IPS-18c (cell line): ENCODE measurements around the gene HSCB.
A peak's percentile ranks its signal among the peaks of the same experiment; 100 is the strongest.

ENCODE experiments used
- H3K4me3 ChIP-seq: 2 replicates; pipeline ENCODE4 v1.7.0; 2013; ENCODE audit warnings: low read depth, mild to moderate bottlenecking, low read length, moderate library complexity; ENCODE audit not compliant: insufficient read depth
- H3K9me3 ChIP-seq: one replicate; pipeline ENCODE4 v1.6.1; 2013; ENCODE audit warnings: mild to moderate bottlenecking, low read length, moderate library complexity; ENCODE audit not compliant: control insufficient read depth, insufficient read depth

HSCB gene

DNA sequence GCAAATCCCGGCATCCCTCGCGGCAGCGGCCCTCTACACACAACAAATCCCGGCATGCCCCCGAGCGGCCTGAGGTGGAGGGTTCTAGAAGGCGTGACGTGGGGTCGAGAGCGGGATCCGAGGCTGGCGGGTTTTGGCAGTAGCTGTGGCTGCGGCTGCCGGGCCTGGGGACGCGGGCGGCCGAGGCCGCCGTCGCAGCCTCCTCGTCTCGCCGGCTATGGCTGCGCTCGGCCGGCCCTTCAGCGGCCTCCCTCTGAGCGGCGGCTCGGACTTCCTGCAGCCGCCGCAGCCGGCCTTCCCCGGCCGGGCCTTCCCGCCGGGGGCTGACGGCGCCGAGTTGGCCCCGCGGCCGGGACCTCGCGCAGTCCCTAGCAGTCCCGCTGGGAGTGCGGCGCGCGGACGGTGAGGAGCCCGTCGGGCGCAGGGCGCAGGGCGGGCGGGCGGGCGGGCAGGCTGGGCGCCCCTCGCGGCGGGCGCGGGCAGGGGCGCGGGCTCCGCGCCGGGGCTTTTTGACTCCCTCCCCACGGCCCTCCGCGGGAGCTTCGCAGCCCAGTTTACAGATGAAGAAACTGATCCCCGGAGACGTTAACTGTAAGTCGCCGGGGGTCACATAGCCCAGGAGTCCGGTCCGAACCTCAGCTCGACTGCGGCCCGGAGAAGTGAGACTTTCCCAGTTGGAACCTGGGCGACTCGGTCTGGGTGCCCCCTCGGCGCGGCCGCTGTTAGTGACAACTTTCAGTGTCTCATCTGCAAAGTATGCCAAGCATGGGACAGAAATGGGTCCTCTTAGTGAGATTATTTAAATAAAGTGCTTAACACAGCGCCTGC lies 31.0 kb downstream of the HSCB start, which contains the start of gene CCDC117:
TSS of gene CCDC117 (plus strand) at position 63 of the 828 bp plus-strand sequence. CDS start at position 218, 155 bp downstream.
- Histone ChIP-seq H3K4me3 (peak within 1 kb of the TSS; percentile 83), H3K9me3 (peaks cover 5% of the 10 kb centered on the region)

DNA sequence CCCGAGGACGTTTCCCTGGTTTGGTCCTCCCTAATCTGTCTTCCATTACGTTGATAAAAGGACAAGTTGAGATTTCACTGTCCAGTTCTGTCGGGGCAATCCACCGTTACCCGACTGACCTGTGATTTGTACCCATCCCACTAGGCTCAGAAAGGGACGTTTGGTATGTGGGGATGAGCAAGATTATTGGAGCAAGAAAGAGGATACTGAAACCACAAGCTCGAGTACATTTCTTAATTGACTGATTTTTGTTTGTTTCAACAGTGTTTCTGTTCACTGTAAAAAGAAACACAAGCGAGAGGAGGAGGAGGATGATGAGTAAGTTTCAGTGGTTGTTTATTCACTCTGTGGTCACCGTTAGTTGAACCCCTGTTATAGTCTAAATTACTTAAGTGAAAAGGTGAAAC lies 31.6 kb downstream of the HSCB start:
- peaks cover 5% of the 10 kb centered on the region for H3K9me3 ChIP-seq
- peak overlapping the region; percentile 83 for H3K4me3 ChIP-seq

DNA sequence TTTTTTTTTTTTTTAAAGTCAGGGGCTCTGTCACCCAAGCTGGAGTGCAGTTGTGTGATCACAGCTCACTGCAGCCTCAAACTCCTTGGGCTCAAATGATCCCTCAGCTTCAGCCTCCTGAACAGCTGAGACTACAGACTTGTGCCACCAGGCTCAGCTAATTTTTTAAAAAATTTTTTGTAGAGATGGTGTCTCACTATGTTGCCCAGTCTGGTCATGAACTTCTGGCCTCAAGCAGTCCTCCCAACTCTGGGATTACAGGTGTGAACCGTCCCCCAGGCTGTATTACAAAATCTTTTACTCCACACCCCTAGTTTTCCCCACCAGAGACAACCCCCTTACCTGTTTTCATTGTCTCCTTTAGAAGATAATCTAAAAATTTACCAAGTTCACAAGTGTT lies 32.5 kb downstream of the HSCB start:
- H3K9me3 ChIP-seq, result peaks cover 2% of the 10 kb centered on the region
- no peak overlapping the region for H3K4me3 ChIP-seq

DNA sequence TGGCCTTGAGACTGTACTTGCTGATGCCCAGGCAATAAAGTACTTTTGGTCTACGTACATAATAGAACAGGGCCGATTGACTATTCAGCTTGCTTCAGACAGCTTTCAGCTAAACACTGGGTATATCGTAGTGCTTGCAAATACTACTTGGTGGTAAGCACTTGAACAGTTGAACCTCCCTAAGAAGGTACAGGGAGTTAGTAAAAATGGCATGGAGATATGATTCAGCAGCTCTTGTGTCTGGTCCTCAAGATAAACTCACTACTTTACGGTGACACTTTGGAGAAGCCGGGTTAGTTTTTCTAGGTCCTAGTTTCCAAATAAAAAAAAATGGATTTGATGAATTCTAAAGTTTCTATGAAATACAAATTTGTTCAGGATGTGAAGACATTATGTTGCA lies 38.0 kb downstream of the HSCB start:
- no peaks in the 10 kb centered on the region for H3K9me3 ChIP-seq
- no peak overlapping the region for H3K4me3 ChIP-seq

DNA sequence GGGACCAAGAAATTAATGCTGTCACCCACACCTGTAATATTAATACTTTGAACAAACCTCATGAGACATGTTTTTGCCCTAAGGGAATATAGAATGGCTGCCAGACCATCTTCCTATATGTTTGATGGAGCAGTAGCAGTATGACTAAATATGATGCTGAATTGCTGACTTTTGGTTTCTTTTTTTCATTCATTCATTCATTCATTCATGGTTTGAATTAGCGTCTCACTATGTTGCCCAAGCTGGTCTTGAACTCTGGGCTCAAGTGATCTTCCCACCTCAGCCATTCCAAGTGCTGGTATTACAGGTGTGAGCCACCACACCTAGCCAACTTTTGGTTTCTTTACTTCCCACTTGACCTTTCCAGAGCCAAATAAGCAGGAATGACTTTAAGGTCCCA lies 38.5 kb downstream of the HSCB start:
- Histone ChIP-seq H3K4me3 (no peak overlapping the region), H3K9me3 (no peaks in the 10 kb centered on the region)

DNA sequence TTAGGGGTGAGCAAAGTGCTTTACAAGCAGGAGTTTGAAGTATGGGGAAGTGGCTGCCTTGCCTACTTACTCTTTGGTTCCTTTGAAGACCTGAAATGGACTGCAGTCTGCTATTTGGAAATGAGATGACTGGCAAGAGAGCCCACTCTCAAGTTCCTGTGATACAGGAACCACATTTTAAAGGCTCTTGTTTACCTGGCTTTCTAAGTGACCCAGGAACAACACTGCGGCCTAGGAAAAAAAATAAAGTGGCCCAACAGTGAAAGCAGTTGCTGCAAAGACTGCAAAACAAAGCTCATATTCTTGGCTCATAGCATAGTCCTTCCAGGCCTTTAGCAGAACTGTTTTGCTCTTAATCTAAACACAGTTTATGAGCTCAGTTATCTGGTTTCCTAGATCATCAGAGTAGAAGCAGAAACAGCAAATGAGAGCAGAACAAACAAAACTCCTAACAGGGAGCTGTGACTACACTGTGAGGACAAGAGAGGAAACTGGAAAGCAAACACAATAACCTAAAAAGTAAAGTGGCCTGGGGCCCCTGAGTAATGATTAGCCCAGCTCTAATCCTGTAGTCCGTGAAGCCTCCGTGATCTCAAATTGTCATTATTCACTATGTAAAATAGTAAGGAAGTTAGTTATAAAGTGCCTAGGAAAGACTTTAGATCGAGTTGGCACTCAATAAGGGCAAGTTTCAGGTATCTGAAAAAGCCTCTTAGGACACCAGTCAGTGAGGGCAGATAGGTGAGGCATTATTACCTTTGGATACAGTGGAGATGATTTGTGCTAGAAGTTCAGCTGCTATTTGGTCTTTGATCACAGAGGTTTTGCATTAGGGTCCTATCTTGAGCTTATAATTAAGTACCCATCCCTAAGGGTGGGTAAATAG lies 42.2 kb downstream of the HSCB start:
- no peak overlapping the region for H3K4me3 ChIP-seq
- no peaks in the 10 kb centered on the region for H3K9me3 ChIP-seq

DNA sequence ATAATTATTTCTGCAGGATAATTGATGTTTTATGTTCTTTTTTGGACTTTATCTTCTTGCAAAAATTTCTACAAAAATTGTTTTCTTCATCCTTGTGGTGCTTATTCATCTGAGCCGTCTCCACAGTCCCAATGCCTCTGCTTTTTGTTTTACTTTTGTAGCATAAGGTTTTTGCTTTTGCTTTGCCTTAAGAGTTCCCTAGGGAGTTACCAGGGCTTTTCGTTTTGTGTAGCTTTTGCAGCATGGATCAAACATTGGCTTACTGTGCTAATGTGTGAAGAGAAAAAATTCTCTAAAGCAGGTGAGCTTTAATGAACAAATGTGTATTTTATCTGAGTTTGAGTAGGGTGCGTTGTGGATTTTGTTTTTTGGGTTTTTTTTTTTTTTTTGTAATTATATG lies 46.8 kb downstream of the HSCB start:
- no peak overlapping the region for H3K4me3 ChIP-seq
- no peaks in the 10 kb centered on the region for H3K9me3 ChIP-seq

DNA sequence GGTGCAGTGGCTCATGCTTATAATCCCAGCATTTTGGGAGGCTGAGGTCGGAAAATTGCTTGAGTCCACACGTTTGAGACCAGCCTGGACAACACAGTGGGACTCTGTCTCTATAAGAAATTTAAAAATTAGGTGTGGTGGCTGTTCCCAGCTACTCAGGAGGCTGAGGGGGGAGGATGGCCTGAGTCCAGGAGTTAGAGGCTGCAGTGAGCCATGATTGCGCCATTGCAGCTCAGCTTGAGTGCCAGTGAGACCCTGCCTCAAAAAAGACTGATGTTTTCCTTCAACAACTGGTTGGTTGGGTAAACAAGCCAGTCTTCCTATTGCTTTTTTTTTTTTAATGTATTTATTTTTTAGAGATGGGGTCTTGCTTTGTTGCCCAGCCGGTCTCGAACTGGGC lies 49.3 kb downstream of the HSCB start:
- Histone ChIP-seq H3K4me3 (no peak overlapping the region), H3K9me3 (no peaks in the 10 kb centered on the region)

DNA sequence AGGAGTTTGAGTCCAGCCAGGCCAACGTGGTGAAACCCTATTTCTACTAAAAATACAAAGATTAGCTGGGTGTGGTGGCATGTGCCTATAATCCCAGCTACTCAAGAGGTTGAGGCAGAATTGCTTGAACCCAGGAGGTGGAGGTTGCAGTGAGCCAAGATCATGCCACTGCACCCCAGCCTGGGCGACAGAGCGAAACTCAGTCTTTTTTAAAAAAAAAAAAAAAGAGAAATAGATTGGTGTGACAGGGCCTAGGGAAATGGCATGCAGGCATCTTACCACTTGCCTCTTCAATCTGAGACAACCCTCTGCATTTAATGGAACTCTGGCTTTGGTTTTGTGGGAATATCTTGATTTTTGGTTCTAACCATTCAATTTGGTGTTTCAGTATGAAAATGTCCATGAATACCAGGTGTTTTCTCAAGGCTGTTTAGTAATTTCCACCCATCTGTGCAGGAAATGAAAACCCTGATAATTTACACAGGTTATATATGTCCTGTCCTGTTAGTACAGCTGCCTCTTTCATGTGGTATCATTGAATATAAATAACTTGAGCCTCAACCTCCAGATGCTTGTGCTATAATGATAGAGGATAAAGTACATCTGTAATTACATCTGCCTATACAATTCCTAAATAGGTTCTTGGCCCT lies 50.1 kb downstream of the HSCB start:
- Histone ChIP-seq H3K4me3 (no peak overlapping the region), H3K9me3 (no peaks in the 10 kb centered on the region)

DNA sequence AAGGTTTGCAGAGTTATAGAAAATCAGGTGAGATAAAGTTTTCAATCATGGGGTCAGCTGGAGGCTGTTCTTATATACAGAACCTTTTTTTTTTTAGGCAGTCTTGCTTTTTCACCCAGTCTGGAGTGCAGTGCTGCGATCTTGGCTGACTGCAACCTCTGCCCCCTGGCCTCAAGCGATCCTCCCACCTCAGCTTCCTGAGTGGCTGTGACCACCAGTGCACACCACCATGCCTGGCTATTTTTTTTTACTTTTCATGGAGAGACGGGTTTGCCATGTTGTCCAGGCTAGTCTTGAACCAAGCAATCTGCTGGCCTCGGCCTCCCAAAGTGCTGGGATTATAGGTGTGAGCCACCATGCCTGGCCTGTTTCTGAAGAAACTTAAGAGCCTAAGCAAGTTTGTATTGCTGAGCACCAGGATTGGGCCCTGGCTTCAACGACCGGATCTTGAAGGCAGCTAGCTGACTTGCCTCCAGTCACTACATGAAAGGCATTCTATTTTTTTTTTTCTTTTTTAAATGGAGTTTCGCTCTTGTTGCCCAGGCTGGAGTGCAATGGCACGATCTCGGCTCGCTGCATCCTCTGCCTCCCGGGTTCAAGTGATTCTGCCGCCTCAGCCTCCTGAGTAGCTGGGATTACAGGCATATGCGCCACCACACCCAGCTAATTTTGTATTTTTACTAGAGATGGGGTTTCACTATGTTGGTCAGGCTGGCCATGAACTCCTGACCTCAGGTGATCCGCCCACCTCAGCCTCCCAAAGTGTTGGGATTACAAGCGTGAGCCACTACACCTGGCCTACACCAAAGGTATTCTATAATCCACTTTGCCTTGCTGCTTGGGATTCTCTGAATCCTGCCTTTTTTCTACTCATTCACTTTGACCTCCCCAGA lies 50.9 kb downstream of the HSCB start:
- H3K9me3 ChIP-seq, result no peaks in the 10 kb centered on the region
- no peak overlapping the region for H3K4me3 ChIP-seq

DNA sequence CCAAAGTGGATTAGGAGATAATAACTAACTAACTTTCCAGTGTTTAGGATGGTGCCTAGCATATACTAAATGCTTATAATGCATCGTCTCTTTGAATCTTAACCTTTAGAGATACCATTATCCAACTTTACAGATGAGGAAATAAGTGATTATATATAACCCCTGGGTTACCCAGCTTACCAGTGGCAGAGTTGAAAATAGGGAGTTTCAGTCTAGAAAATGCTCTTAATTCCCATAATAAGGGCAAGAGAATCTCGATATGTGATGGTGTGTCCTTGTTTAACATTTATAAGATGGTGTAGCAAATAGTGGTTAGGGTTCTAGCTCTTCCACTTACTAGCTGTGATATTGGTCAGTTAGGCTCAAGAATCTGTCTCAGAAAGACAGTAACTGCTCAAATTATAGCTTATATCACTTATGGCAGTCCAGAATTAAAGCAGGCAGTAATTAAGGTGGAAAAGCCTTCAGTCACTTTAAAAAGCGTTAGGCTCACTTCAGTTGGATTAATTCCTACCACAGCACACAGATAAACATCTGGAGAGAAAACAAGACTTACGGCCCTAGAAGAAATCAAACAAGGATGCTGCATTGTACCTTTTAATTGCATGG lies 52.2 kb downstream of the HSCB start:
- Histone ChIP-seq H3K9me3 (no peaks in the 10 kb centered on the region), H3K4me3 (no peak overlapping the region)

DNA sequence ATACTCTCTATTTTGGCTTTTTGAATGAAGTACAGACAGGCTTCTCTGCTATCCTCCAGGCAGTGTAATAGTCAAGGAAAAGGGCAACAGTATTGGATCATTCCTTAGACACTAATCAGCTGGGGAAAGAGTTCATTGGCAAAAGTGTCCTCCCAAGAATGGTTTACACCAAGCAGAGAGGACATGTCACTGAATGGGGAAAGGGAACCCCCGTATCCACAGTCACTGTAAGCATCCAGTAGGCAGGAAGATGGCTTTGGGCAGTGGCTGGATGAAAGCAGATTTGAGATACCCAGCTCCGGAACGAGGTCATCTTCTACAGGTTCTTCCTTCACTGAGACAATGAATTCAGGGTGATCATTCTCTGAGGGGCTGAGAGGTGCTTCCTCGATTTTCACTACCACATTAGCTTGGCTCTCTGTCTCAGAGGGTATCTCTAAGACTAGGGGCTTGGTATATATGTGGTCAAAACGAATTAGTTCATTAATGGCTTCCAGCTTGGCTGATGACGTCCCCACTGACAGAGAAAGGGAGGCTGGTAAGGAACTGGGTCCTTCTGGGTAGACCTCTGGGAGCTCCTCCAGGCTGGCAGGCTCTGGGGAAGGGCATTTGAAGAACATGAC lies 53.3 kb downstream of the HSCB start:
- no peak overlapping the region for H3K4me3 ChIP-seq

DNA sequence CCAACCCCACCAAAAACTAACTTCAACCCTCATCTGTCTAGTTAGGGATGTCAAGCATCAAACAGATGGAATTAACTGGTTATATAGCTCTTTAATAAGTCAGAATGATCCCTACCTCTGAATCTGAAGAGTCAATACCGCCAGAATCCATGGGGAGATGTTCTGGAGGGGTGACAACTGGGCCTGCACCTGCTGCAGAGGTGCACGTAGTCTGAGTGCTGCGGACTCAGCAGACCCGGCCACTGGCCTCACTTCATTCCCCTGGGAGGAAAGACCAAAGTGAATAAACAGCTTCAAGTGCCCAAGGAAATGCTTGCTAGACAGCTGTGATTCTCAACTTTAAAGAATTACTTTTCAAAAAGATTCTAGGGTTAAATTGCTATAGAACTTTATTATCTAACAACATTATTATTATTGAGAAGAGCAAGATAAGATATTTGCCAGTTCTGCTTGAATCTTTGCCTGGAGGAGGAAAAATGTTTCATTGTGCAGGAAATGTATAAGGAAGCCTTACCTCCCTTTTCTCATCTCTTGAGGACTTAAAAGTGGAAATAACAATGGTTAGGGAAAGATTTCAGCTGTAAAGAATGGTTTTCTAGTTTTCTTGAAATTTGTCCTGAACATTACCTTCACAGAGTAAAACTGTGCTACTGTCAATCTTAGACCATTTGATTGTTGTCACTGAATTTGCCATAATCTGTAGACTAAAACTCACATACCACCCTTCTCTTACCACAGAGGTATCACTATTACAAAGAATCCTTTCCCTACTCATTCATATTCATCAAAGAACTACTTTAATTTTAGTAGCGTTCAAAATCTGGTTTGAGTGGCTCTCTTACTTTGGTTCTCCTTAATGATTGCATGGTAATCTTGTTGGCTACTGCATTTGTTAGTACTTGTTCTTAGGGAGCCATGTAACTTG lies 54.4 kb downstream of the HSCB start:
- Histone ChIP-seq H3K4me3 (no peak overlapping the region), H3K9me3 (no peaks in the 10 kb centered on the region)

More for the DNA sequence above, 53.3 kb downstream of the HSCB start:
- H3K9me3 ChIP-seq, result no peaks in the 10 kb centered on the region

DNA sequence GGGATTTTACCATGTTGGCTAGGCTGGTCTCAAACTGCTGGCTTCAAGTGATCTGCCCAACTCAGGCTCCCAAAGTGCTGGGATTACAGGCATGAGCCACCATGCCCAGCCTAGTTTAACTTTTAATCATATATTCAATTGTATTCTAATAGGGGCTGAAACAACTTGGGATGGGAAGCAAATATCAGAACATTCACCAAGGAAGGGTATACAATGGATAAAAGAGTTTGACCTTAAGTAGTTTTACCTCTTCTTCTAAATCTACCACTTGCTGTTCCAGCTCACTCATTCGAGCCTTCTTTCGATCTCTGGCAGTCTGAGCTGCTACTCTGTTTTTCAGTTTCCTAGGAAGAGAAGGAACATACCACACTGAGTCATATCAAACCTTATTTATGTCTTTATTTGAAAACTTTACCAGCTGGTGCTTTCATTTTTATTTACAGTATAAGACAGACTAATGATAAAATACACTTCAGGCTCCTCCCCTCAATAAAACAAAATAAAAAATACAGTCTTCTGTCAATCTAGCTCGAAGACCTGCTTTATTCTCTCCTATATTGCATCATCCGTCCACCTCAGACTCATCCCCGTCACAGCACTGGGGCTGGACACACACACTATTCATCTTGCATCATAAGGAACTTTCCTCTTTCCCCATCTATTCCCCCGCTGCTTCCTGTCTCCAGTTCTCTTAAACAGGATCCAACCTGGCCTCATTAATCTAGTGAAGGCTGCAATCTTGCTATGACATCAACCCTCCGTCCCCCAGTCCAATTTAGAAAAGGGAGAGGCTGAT lies 57.2 kb downstream of the HSCB start:
- Histone ChIP-seq H3K4me3 (peak overlapping the region; percentile 62), H3K9me3 (no peaks in the 10 kb centered on the region)
